IMR-90 (cell line): ENCODE data around the gene HOXD3. TPM values are rescaled to one million over a fixed set of nuclear protein-coding genes. Genes with fewer than 3 reads are reported as not detected.

Experiments used
- ATAC-seq: fragments of 200-7000 bp; cut with Tn5 transposase; 2 replicates; pipeline ENCODE4 v1.9.1; 2020; ENCODE audit warnings: low read depth, mild to moderate bottlenecking, moderate library complexity
- BruUV-seq: library from RNA; stranded (reverse); fragments of 400-500 nt; replicated peaks from 2 replicates; lab custom pipeline; 2021; lab: Mats Ljungman, UMichigan
- CTCF ChIA-PET: fragments of 300-600 bp; formaldehyde crosslinking; extraction: SDS; loops from one replicate; lab custom pipeline; 2021; ENCODE audit warnings: antibody characterized with exemption; lab: Yijun Ruan, JAX
- POLR2A ChIA-PET: fragments of 300-600 bp; sonication (Branson Sonifier 250); formaldehyde crosslinking; loops from one replicate; lab custom pipeline; 2022; ENCODE audit warnings: antibody characterized with exemption; ENCODE audit not compliant: unreplicated experiment; lab: Charles Lee
- DNase-seq: peaks from one replicate; pipeline ENCODE4 v3.0.0; 2013
- H2AFZ ChIP-seq: replicated peaks from 2 replicates; pipeline ENCODE3; 2013; ENCODE audit warnings: low read length, mild to moderate bottlenecking; ENCODE audit not compliant: poor library complexity
- H2AK5ac ChIP-seq: 2 replicates; pipeline ENCODE4 v1.6.1; 2013; ENCODE audit warnings: low read depth, low read length, inconsistent platforms
- H2AK9ac ChIP-seq: replicated peaks from 2 replicates; pipeline ENCODE3; 2013; ENCODE audit warnings: mild to moderate bottlenecking, low read depth, low read length, moderate library complexity; ENCODE audit not compliant: poor library complexity
- H2BK120ac ChIP-seq: 2 replicates; pipeline ENCODE4 v1.6.1; 2013; ENCODE audit warnings: low read depth, low read length, inconsistent platforms
- H2BK15ac ChIP-seq: 3 replicates; pipeline ENCODE4 v1.6.1; 2013; ENCODE audit warnings: low read depth, low read length, inconsistent platforms
- H2BK20ac ChIP-seq: 2 replicates; pipeline ENCODE4 v1.6.1; 2013; ENCODE audit warnings: low read depth, mild to moderate bottlenecking, inconsistent platforms, low read length, moderate library complexity
- H2BK5ac ChIP-seq: 2 replicates; pipeline ENCODE4 v1.6.1; 2013; ENCODE audit warnings: mild to moderate bottlenecking, low read depth, low read length, inconsistent platforms; ENCODE audit not compliant: poor library complexity, severe bottlenecking
- H3K14ac ChIP-seq: replicated peaks from 2 replicates; pipeline ENCODE4 v1.6.1; 2013; ENCODE audit warnings: low read depth, low read length, inconsistent platforms
- H3K18ac ChIP-seq: 2 replicates; pipeline ENCODE4 v1.6.1; 2013; ENCODE audit warnings: low read depth, low read length, control low read depth
- H3K23ac ChIP-seq: 2 replicates; pipeline ENCODE4 v1.6.1; 2013; ENCODE audit warnings: low read depth, low read length, inconsistent platforms
- H3K27ac ChIP-seq: 2 replicates; pipeline ENCODE4 v1.5.1; 2013; ENCODE audit warnings: mild to moderate bottlenecking, control low read depth, low read length; ENCODE audit not compliant: insufficient read depth
- H3K27me3 ChIP-seq: 2 replicates; pipeline ENCODE4 v1.6.1; 2013; ENCODE audit warnings: low read length; ENCODE audit not compliant: control insufficient read depth, insufficient read depth
- H3K36me3 ChIP-seq: 2 replicates; pipeline ENCODE4 v1.6.1; 2013; ENCODE audit warnings: low read length, mixed read lengths; ENCODE audit not compliant: control insufficient read depth, insufficient read depth
- H3K4ac ChIP-seq: 2 replicates; pipeline ENCODE4 v1.6.1; 2013; ENCODE audit warnings: low read depth, low read length, inconsistent platforms
- H3K4me1 ChIP-seq: 2 replicates; pipeline ENCODE4 v1.6.1; 2013; ENCODE audit warnings: low read length, mixed read lengths; ENCODE audit not compliant: control insufficient read depth, insufficient read depth
- H3K4me2 ChIP-seq: 2 replicates; pipeline ENCODE4 v1.6.1; 2013; ENCODE audit warnings: low read depth, mild to moderate bottlenecking, control low read depth, low read length, moderate library complexity
- H3K4me3 ChIP-seq: 2 replicates; pipeline ENCODE4 v1.5.1; 2013; ENCODE audit warnings: low read depth, mild to moderate bottlenecking, control low read depth, low read length, moderate library complexity; ENCODE audit not compliant: insufficient read depth
- H3K56ac ChIP-seq: 2 replicates; pipeline ENCODE4 v1.6.1; 2013; ENCODE audit warnings: low read length, inconsistent platforms; ENCODE audit not compliant: insufficient read depth; ENCODE audit errors: extremely low read depth
- H3K79me1 ChIP-seq, 2 experiments: 2 replicates each; pipeline ENCODE4 v1.6.1; 2013; ENCODE audit warnings: low read length in 2 of 2, inconsistent platforms in 1 of 2, low read depth in 1 of 2
- H3K9ac ChIP-seq: 2 replicates; pipeline ENCODE4 v1.6.1; 2013; ENCODE audit warnings: low read depth, low read length, control low read depth
- H3K9me1 ChIP-seq: 2 replicates; pipeline ENCODE4 v1.6.1; 2013; ENCODE audit warnings: low read length, inconsistent platforms; ENCODE audit not compliant: insufficient read depth
- H3K9me3 ChIP-seq: 2 replicates; pipeline ENCODE4 v1.6.1; 2013; ENCODE audit warnings: low read length; ENCODE audit not compliant: control insufficient read depth, insufficient read depth
- H4K20me1 ChIP-seq: 2 replicates; pipeline ENCODE4 v1.6.1; 2013; ENCODE audit warnings: low read length, inconsistent platforms; ENCODE audit not compliant: insufficient read depth
- H4K5ac ChIP-seq: 2 replicates; pipeline ENCODE4 v1.6.1; 2013; ENCODE audit warnings: mild to moderate bottlenecking, low read depth, low read length, control low read depth
- H4K8ac ChIP-seq, 2 experiments: 2 replicates each; pipeline ENCODE4 v1.6.1; 2013; ENCODE audit warnings: low read depth in 2 of 2, low read length in 2 of 2, control low read depth in 1 of 2, inconsistent platforms in 1 of 2
- H4K91ac ChIP-seq: 2 replicates; pipeline ENCODE4 v1.6.1; 2013; ENCODE audit warnings: low read depth, low read length, inconsistent platforms; ENCODE audit not compliant: insufficient read depth
- CEBPB ChIP-seq: IDR thresholded peaks from 2 replicates; pipeline ENCODE4 v1.6.1; 2012; ENCODE audit warnings: low read depth, low read length, improper control_type of control experiment
- FOS ChIP-seq: fragments of 150-350 bp; IDR thresholded peaks from 2 replicates; pipeline ENCODE4 v1.6.1; 2016; ENCODE audit warnings: low read depth, low read length
- MAZ ChIP-seq: IDR thresholded peaks from 2 replicates; pipeline ENCODE4 v1.6.1; 2012; ENCODE audit warnings: low read depth, mild to moderate bottlenecking, low read length, improper control_type of control experiment, moderate library complexity, borderline replicate concordance
- WGBS, 2 experiments: methylation state at CpG; one replicate each; pipeline versions ENCODE4 v1.1.5 to v1.1.7; 2013; ENCODE audit warnings: missing lambda C conversion rate in 2 of 2; ENCODE audit not compliant: insufficient read length in 1 of 2; ENCODE audit errors: extremely low coverage in 2 of 2; 5-methylcytosine and 5-hydroxymethylcytosine counted together
- dilution Hi-C: fragments of 300-500 bp; cut with HindIII; formaldehyde crosslinking; loops from one replicate; pipeline ENCODE4 v1.14.3; 2018; ENCODE audit warnings: low sequenced_read_pairs; ENCODE audit not compliant: unreplicated experiment
- in situ Hi-C: fragments of 300-500 bp; cut with MboI; formaldehyde crosslinking; loops from 3 replicates; pipeline ENCODE4 v1.14.3; 2019; ENCODE audit warnings: low sequenced_read_pairs, inconsistent platforms, mixed read lengths
- intact Hi-C: fragments of 100-400 bp; cut with micrococcal nuclease; formaldehyde crosslinking; loops from 2 replicates; pipeline ENCODE4 v1.10.0; 2022
- polyA plus RNA-seq, 3 experiments: library from polyadenylated mRNA; depleted of rRNA; stranded (reverse); fragments of >200 nt; gene quantifications; 2 replicates each; pipeline ENCODE4 v1.2.3, GENCODE V29; 2012; ENCODE audit warnings: low replicate concordance in 1 of 3
- total RNA-seq: library from RNA; depleted of rRNA; stranded (reverse); fragments of >200 nt; gene quantifications from 2 replicates; pipeline ENCODE4 v1.2.3, GENCODE V29; 2012

The HOXD3 gene
- total and polyA plus RNA-seq, 2 of the 4 experiments (the other 2 are of a cell fraction): not detected

DNA sequence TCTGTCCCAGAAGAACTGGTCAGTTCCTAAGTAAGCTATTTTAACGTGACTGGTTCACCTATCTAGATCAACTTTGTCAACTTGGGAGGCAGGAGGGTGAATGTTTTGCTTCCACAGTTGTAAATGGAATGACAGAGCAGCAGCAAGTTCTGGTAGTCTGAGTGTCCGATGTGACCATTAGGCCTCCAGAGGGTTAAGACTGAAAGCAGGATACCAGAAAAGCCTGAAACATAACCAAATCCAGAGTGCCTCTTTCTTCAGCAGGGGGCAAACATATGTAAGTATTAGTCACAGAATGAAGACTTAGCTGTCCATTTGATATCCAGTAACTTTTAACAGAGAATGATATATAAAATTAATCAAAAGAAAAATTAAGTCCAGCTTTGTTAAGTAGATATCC lies 9.2 kb downstream of the HOXD3 start:
- Histone ChIP-seq H4K20me1 (no peaks in the 10 kb centered on the region), H3K27ac (no peak overlapping the region), H2BK15ac (no peak overlapping the region), H3K4me2 (no peak overlapping the region), H2AK5ac (no peak overlapping the region), H3K9me1 (no peaks in the 10 kb centered on the region), H4K8ac (no peak overlapping the region), H3K27me3 (peaks cover 63% of the 10 kb centered on the region), H3K14ac (no peak overlapping the region), H3K4me3 (no peak overlapping the region), H3K4me1 (no peaks in the 10 kb centered on the region), H3K79me1 (no peaks in the 10 kb centered on the region), H3K36me3 (no peaks in the 10 kb centered on the region), H3K4ac (no peak overlapping the region), H3K56ac (no peak overlapping the region), H3K23ac (no peak overlapping the region), H2AK9ac (no peak overlapping the region), H2BK20ac (no peak overlapping the region), H3K9ac (no peak overlapping the region), H2BK120ac (no peak overlapping the region), H2AFZ (no peak overlapping the region), H4K5ac (no peak overlapping the region), H3K9me3 (peaks cover 11% of the 10 kb centered on the region), H4K91ac (no peak overlapping the region), H3K18ac (no peak overlapping the region), H2BK5ac (no peak overlapping the region)
- TF ChIP-seq MAZ (no peak), CEBPB (no peak), FOS (no peak)
- ChIA-PET CTCF (no interaction called here), POLR2A (no interaction called here)
- no peak for ATAC-seq
- BruUV-seq: no TSS peak
- WGBS, 2 experiments: 0% methylated on average over 1 of the region's 2 CpGs; no CpG with 5 or more reads in 1 of the 2 experiments
- no peak for DNase-seq
- dilution Hi-C loops: no loop called here
- intact Hi-C loops: no loop called here
- in situ Hi-C loops: no loop called here
